ENCODE measurements around the gene TMEM131. TPM values are rescaled to one million over a fixed set of nuclear protein-coding genes. Genes with fewer than 3 reads are reported as not detected.

The TMEM131 gene
- total RNA-seq, 2 donors from 2014 or later: 39.0 to 43.0 TPM

DNA sequence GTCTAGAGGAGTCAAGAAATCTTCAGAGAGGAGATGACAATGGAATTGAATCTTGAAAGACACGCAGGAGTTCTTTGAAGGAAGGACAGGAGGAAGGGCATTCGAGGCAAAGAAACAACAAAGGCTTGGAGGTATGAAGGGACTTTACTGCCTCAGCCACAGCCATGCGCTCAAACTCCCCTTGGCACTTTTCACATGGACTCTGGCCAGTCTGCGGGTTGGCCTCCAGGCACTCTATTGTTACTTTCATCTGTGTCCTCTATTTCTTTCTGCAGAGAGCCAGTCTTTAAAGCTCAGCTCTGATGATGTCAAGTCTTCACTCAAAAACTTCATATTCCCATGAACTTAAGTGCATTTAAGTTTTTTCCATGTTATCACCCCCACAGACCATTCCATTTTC, 186.9 kb downstream of the TMEM131 start:
- no peak overlapping the region for H3K4me3 Mint-ChIP-seq
- H3K27me3 ChIP-seq (ENCODE audit: control insufficient read depth, insufficient read depth, low read length, poor library complexity, severe bottlenecking): peaks cover 8% of the 10 kb centered on the region
- no peaks in the 10 kb centered on the region for H3K9me3 Mint-ChIP-seq
- H3K4me3 ChIP-seq (ENCODE audit: low read length): no peak overlapping the region
- H3K9ac ChIP-seq (ENCODE audit: extremely low read depth, low read length, poor library complexity, severe bottlenecking): no peak overlapping the region
- H3K4me1 Mint-ChIP-seq: peaks cover 20% of the 10 kb centered on the region
- no peaks in the 10 kb centered on the region for H3K9me3 ChIP-seq (ENCODE audit: control insufficient read depth, low read length)
- peaks cover 20% of the 10 kb centered on the region for H3K4me1 ChIP-seq (ENCODE audit: control insufficient read depth, insufficient read depth, low read length)
- H3K27ac ChIP-seq (ENCODE audit: low read depth, low read length): no peak overlapping the region
- no peaks in the 10 kb centered on the region for H3K27me3 Mint-ChIP-seq (ENCODE audit: insufficient read depth)
- no peak for DNase-seq
- 91 to 93% methylated on average over 3 to 4 of the region's 4 CpGs for WGBS, 2 experiments (ENCODE audit: insufficient coverage in 1 of 2, insufficient read length in 1 of 2)
- peaks cover 68% of the 10 kb centered on the region for H3K36me3 ChIP-seq (ENCODE audit: control insufficient read depth, insufficient read depth, low read length)
- TF ChIP-seq, protein P1, sequence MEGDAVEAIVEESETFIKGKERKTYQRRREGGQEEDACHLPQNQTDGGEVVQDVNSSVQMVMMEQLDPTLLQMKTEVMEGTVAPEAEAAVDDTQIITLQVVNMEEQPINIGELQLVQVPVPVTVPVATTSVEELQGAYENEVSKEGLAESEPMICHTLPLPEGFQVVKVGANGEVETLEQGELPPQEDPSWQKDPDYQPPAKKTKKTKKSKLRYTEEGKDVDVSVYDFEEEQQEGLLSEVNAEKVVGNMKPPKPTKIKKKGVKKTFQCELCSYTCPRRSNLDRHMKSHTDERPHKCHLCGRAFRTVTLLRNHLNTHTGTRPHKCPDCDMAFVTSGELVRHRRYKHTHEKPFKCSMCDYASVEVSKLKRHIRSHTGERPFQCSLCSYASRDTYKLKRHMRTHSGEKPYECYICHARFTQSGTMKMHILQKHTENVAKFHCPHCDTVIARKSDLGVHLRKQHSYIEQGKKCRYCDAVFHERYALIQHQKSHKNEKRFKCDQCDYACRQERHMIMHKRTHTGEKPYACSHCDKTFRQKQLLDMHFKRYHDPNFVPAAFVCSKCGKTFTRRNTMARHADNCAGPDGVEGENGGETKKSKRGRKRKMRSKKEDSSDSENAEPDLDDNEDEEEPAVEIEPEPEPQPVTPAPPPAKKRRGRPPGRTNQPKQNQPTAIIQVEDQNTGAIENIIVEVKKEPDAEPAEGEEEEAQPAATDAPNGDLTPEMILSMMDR (conservative IDR thresholded peaks at IDR 0.05): no peak
- peaks cover 16% of the 10 kb centered on the region for H3K36me3 Mint-ChIP-seq (ENCODE audit: low read depth)
- no peak overlapping the region for H3K27ac Mint-ChIP-seq

DNA sequence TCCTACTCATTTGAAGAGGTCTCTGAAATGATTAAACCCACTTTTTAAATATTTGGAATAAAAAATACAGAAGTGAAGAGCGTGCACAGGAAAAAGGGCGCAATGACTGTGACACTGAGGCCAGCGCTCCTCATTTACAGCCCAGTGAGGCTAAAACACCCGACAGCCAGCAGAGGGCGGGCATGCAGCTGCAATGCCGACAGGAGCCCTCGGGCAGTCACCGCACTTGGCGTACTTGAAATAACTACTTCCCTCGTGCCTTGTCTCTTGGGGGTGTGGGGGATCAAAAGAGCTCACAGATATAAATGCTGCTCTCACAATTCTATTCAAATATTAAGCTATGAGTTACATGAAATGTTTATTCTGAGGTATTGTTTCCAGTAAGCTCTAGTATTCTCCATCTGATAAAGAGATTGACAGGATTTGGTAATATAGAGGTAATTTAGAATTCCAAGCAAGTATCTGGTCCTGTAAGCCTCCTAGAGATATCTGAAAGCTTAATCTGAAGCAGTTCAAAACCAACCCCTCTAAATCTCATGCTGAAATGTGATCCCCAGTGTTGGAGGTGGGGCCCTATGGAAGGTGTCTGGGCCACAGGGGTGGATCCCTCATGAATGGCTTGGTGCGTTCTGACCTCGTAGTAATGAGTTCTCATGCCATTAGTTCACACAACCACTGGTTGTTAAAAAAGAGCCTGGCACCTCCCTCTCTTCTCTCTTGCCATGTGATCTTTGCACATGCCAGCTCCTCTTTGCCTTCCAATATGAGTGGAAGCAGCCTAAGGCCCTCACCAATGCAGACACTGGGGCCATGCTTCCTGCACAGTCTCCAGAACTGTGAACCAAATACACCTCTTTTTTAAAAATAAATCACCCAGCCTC, 188.8 kb downstream of the TMEM131 start:
- Histone ChIP-seq H3K4me1 (ENCODE audit: control insufficient read depth, insufficient read depth, low read length) (peaks cover 8% of the 10 kb centered on the region), H3K9ac (ENCODE audit: extremely low read depth, low read length, poor library complexity, severe bottlenecking) (no peak overlapping the region), H3K27ac (ENCODE audit: low read depth, low read length) (no peak overlapping the region), H3K27me3 (ENCODE audit: control insufficient read depth, insufficient read depth, low read length, poor library complexity, severe bottlenecking) (peaks cover 8% of the 10 kb centered on the region), H3K36me3 (ENCODE audit: control insufficient read depth, insufficient read depth, low read length) (peaks cover 68% of the 10 kb centered on the region), H3K4me3 (ENCODE audit: low read length) (no peak overlapping the region), H3K9me3 (ENCODE audit: control insufficient read depth, low read length) (no peaks in the 10 kb centered on the region)
- Mint-ChIP-seq H3K4me1 (peaks cover 6% of the 10 kb centered on the region), H3K27ac (no peak overlapping the region), H3K4me3 (no peak overlapping the region), H3K36me3 (ENCODE audit: low read depth) (peaks cover 23% of the 10 kb centered on the region), H3K9me3 (no peaks in the 10 kb centered on the region), H3K27me3 (ENCODE audit: insufficient read depth) (no peaks in the 10 kb centered on the region)
- DNase-seq: peak; percentile 93
- 42 to 90% methylated on average over 2 to 11 of the region's 12 CpGs for WGBS, 2 experiments (ENCODE audit: insufficient coverage in 1 of 2, insufficient read length in 1 of 2)
- TF ChIP-seq, protein P1 (conservative IDR thresholded peaks at IDR 0.05): peak; percentile 98

DNA sequence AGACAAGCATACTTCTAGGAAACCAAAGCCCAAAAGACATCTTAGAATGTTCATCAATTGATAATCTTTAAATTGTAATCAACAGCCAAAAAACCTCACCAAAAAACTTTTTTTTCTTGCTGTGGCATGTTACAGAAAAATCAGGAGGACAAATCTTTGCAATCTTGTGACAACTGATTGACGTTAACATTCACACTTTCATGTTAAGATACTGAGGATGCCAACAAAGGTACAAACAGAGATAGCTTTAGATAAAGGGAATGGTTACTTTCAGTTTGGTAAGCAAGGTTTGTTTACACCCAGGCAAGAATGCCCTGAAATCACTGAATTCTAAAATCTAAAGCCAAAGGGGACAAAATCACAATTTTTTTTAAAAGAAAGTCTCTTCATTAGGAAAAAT, 190.0 kb downstream of the TMEM131 start:
- no peaks in the 10 kb centered on the region for H3K9me3 Mint-ChIP-seq
- H3K27ac ChIP-seq (ENCODE audit: low read depth, low read length): no peak overlapping the region
- DNase-seq: no peak
- peaks cover 6% of the 10 kb centered on the region for H3K4me1 Mint-ChIP-seq
- H3K36me3 Mint-ChIP-seq (ENCODE audit: low read depth): peaks cover 23% of the 10 kb centered on the region
- H3K9ac ChIP-seq (ENCODE audit: extremely low read depth, low read length, poor library complexity, severe bottlenecking): no peak overlapping the region
- no peak overlapping the region for H3K4me3 Mint-ChIP-seq
- peaks cover 8% of the 10 kb centered on the region for H3K27me3 ChIP-seq (ENCODE audit: control insufficient read depth, insufficient read depth, low read length, poor library complexity, severe bottlenecking)
- no peak overlapping the region for H3K4me3 ChIP-seq (ENCODE audit: low read length)
- no peak overlapping the region for H3K27ac Mint-ChIP-seq
- 40 to 71% methylated on average over 1 of the region's 1 CpG for WGBS, 2 experiments (ENCODE audit: insufficient coverage in 1 of 2, insufficient read length in 1 of 2)
- no peaks in the 10 kb centered on the region for H3K9me3 ChIP-seq (ENCODE audit: control insufficient read depth, low read length)
- TF ChIP-seq, protein P1 (conservative IDR thresholded peaks at IDR 0.05): no peak
- no peaks in the 10 kb centered on the region for H3K27me3 Mint-ChIP-seq (ENCODE audit: insufficient read depth)
- H3K36me3 ChIP-seq (ENCODE audit: control insufficient read depth, insufficient read depth, low read length): peaks cover 68% of the 10 kb centered on the region
- H3K4me1 ChIP-seq (ENCODE audit: control insufficient read depth, insufficient read depth, low read length): peaks cover 3% of the 10 kb centered on the region

Measured in endodermal cell (in vitro differentiated cells).